ENCODE results near the gene EBF3.

Gene EBF3

DNA sequence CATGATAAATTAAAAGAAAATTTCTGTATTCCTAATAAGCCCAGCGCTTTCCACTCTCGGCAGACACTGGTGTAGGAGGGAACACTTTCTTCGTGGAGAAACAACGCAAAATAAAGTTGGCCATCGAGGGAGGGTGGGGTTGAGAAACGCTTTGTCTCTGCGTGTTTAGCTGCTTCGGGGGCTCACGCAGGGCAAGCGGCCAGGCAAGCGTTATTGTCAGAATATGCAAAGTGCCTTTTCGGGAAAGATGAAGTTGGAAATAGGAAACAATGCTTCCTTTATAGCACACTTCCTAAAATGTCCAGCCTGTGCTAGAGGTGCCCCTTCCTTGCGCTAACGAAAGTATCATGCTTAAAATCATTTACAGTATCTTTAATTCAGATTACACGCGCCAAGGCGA lies 1.9 kb upstream of the EBF3 start:
- no peak for DNase-seq (ENCODE audit: low spot score)
- TF ChIP-seq, protein P1, sequence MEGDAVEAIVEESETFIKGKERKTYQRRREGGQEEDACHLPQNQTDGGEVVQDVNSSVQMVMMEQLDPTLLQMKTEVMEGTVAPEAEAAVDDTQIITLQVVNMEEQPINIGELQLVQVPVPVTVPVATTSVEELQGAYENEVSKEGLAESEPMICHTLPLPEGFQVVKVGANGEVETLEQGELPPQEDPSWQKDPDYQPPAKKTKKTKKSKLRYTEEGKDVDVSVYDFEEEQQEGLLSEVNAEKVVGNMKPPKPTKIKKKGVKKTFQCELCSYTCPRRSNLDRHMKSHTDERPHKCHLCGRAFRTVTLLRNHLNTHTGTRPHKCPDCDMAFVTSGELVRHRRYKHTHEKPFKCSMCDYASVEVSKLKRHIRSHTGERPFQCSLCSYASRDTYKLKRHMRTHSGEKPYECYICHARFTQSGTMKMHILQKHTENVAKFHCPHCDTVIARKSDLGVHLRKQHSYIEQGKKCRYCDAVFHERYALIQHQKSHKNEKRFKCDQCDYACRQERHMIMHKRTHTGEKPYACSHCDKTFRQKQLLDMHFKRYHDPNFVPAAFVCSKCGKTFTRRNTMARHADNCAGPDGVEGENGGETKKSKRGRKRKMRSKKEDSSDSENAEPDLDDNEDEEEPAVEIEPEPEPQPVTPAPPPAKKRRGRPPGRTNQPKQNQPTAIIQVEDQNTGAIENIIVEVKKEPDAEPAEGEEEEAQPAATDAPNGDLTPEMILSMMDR (IDR thresholded peaks at IDR 0.05; ENCODE audit: extremely low read depth, insufficient read depth, missing control alignments) = no peak
- in situ Hi-C loops (cut with MboI; ENCODE audit: low pct_unique_long_range_greater_than_20kb, low sequenced_read_pairs, unreplicated experiment) = no loop called here

DNA sequence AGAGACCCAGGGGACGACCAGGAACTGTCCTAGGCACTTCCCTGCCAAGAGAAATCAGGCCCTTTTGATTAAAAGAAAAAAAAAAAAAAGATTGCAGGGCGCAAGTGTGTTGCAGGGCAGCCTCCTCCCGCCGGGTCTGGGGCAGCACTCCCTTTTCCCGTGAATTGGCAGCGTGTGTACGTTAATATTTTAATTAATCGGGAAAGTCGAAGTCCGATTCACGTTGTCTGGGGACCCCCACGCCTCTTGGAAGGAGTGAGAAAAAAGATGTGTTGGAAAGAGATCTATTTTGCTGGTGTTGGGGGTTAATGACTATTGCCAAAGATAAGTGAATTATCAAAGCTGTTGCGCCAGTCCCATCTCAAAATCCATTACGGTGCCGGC lies 1.3 kb upstream of the EBF3 start:
- TF ChIP-seq, protein P1 (IDR thresholded peaks at IDR 0.05; ENCODE audit: extremely low read depth, insufficient read depth, missing control alignments) = no peak
- DNase-seq (ENCODE audit: low spot score) = no peak
- in situ Hi-C loops (cut with MboI; ENCODE audit: low pct_unique_long_range_greater_than_20kb, low sequenced_read_pairs, unreplicated experiment) = no loop called here

DNA sequence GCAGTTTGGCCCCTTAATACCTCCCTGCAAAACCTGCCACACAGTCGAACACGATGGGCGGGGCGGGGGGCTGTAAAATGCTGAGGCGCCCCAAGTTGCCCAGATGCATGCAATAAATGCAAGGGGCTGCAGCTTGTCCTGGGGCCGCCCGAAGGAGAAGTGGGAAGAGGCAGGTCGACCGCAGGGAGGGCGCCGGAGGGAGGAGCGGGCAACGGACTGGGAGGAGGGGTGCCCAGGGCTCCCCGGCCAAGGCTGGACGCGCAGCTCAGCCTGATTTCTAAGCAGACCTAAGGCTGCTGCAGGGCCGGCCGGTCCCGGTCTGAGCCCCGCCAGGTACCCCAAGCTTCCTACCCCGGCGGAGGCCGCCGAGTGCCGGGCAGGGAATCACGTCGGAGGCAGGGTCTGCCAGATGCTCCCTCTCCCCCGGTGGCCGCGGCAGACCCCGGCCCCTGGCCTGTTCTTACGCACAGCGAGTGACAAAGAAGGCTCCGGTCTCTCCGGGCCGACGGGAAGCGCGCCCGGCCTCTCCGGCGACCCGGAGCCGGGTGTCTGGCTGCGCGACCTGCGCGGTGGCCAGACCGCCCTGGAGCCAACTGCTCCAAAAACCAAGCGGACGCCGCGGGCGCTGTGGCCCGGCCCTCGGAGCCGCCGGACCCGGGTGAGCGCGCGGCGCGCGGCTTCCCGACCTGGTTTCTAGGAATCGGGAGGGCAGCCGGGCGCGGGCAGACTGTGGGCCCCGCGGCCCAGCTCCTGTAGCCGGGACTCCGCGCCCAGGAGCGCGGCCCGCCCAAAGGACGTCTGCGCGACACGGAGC lies 744 bp upstream of the EBF3 start:
- in situ Hi-C loops (cut with MboI; ENCODE audit: low pct_unique_long_range_greater_than_20kb, low sequenced_read_pairs, unreplicated experiment) = no loop called here
- TF ChIP-seq, protein P1 (IDR thresholded peaks at IDR 0.05; ENCODE audit: extremely low read depth, insufficient read depth, missing control alignments) = no peak
- no peak for DNase-seq (ENCODE audit: low spot score)

DNA sequence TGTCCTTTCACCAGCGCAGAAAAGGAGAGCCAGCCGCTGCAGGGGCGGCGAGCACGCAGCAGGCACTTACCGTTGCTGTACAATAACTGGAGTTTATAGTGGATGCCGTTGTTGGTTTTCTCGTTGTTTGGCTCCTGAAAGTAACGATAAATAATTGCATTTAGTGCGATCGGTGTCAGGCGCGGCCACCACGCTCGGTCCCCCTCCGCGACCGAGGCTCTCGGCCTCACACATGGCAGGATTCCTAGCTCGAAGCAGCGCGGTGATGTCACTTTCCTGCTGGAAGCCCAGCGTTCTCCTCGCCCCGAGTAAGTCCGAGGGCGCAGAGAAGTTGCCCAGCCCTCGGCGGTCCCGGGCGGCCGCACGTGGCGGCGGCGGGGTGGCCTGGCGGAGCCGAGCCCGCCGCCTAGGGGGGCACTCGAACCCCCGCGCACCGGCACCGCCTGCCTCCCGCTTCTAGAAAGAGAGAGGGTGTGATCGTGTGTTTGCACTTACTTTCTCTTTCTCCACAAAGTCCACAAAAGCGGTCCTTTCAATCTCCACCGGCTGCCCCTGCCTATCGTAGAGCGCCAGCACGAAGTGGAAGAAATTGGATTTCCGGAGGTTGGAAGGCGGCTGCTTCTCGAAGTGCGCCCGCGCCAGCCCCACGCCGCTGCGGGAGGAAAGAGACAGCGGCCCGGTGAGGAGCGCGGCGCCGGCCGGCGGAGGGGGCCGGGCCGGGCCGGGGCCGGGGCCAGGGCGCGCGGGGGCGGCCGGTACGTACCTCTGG lies 1.0 kb downstream of the EBF3 start:
- TF ChIP-seq, protein P1 (IDR thresholded peaks at IDR 0.05; ENCODE audit: extremely low read depth, insufficient read depth, missing control alignments) = no peak
- DNase-seq (ENCODE audit: low spot score) = no peak
- in situ Hi-C loops (cut with MboI; ENCODE audit: low pct_unique_long_range_greater_than_20kb, low sequenced_read_pairs, unreplicated experiment) = no loop called here

DNA sequence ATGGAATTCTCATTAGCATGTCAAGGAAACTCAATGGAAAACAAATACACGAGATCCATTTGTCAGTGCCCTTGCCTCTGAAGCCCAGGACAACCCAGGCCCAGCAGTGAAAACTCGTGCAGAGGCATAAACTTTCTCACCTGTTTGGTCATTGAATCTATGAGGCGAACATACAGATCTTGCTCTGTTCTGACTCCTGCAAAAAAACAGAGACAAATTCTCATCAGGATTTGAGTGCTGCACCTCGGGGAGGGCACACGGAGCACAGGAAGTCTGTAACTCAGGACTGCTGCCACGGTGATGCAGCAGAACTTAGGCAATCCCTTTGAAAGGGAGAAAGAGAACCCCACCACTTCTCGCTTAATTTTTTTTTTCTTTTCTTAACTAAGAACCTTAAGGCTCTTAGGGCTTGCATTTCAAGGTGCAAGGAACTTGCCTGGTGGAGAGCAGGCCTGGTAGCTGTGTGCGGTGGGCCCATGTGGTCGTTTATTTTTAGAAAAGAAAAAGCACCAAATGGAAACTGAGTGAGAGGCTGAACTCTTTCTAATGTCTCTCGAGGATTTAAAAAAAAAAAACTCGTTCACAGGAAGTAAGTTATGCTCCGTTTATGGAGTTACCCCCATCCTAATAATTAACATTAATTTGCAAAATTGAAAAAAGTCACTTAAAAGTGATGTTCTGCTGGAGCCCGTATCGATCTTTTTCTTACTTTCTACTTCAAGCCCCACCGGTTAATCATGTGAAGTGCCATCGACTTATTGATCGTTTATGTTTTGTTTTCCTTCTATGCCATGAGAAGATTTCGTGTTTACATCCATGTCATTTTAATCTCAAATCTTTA lies 1.8 kb downstream of the EBF3 start:
- TF ChIP-seq, protein P1 (IDR thresholded peaks at IDR 0.05; ENCODE audit: extremely low read depth, insufficient read depth, missing control alignments) = no peak
- in situ Hi-C loops (cut with MboI; ENCODE audit: low pct_unique_long_range_greater_than_20kb, low sequenced_read_pairs, unreplicated experiment) = no loop called here
- no peak for DNase-seq (ENCODE audit: low spot score)

DNA sequence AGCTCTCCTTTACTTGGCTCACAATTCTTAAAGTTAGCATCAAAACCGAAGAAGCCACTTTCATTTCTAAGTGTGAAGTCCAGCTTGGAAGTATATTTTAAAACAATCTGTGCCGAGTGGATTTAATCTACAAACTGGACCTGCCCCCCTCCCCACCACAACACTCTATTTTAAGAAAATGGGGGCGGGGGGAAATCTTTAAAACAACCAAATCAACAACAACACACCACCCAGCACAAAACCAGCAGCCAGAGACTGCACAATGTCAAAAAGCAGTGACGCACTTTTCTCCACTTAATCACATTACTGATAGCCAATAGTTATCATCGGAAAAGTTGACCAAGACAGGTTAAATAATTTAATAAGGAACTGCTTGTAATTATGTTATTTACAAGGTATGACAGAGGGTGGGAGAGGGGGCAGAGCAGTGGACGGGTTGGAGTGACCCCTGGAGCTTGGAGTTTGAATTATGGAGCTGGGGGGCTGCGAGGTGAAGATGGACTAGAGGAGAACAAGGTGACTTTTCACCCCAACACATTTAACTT lies 2.8 kb downstream of the EBF3 start:
- TF ChIP-seq, protein P1 (IDR thresholded peaks at IDR 0.05; ENCODE audit: extremely low read depth, insufficient read depth, missing control alignments) = no peak
- in situ Hi-C loops (cut with MboI; ENCODE audit: low pct_unique_long_range_greater_than_20kb, low sequenced_read_pairs, unreplicated experiment) = no loop called here
- DNase-seq (ENCODE audit: low spot score) = no peak
